Right lobe of liver (tissue), 6 donors: Measurements from ENCODE around the gene FOXI1. TPM values are rescaled to one million over a fixed set of nuclear protein-coding genes. Genes with fewer than 3 reads are reported as not detected.

Experiments used
- ATAC-seq, 4 donors: fragments of 200-7000 bp; cut with Tn5 transposase; one replicate each; pipeline ENCODE4 v1.9.1; 2020; ENCODE audit warnings: mild to moderate bottlenecking in 4 of 4, moderate library complexity in 4 of 4
- DNase-seq, 3 donors: peaks; one replicate each; pipeline ENCODE4 v3.0.0-alpha.2; 2020
- H3K27ac ChIP-seq, 3 donors: fragments of 200-600 bp; one replicate each; pipeline ENCODE4 v1.8.0; 2022
- H3K27me3 ChIP-seq, 2 donors: fragments of 200-600 bp; one replicate each; pipeline ENCODE4 v1.8.0; 2022
- H3K36me3 ChIP-seq, 4 donors: fragments of 200-600 bp; sonication (generic) in 1 of 4; one replicate each; pipeline versions ENCODE4 v1.5.1 to v1.8.0; 2017 to 2022; ENCODE audit warnings: control low read depth in 1 of 4
- H3K4me1 ChIP-seq, 4 donors: fragments of 200-600 bp; sonication (generic) in 1 of 4; one replicate each; pipeline versions ENCODE4 v1.5.1 to v1.8.0; 2017 to 2022; ENCODE audit warnings: control low read depth in 1 of 4
- H3K4me3 ChIP-seq, 3 donors: fragments of 200-600 bp; one replicate each; pipeline ENCODE4 v1.8.0; 2022
- H3K9me3 ChIP-seq, 4 donors: fragments of 200-600 bp; sonication (generic) in 1 of 4; one replicate each; pipeline versions ENCODE4 v1.5.1 to v1.8.0; 2017 to 2022; ENCODE audit warnings: control low read depth in 1 of 4
- CTCF ChIP-seq, 4 donors: fragments of 200-600 bp in 3 of 4; fragments of 450-650 bp in 1 of 4; IDR thresholded peaks; one replicate each; pipeline versions ENCODE4 v1.5.1 to v1.8.0; 2016 to 2022; ENCODE audit warnings: antibody characterized with exemption in 4 of 4, mild to moderate bottlenecking in 2 of 4
- POLR2A ChIP-seq: fragments of 450-650 bp; IDR thresholded peaks from one replicate; pipeline ENCODE4 v1.6.1; 2017; ENCODE audit warnings: antibody characterized with exemption, mild to moderate bottlenecking
- WGBS: methylation state at CpG from one replicate; pipeline ENCODE4 v1.1.6; 2018; ENCODE audit warnings: low coverage, low lambda C conversion rate; ENCODE audit not compliant: insufficient coverage; ENCODE audit errors: missing lambda C conversion rate; 5-methylcytosine and 5-hydroxymethylcytosine counted together
- intact Hi-C, 2 donors: fragments of 100-400 bp; cut with DNase I; formaldehyde crosslinking; loops; one replicate each; pipeline versions ENCODE4 v1.11.2 to v1.14.1; 2022
- total RNA-seq, 6 experiments: library from RNA; depleted of rRNA in 2 of 6; stranded (reverse); fragments of >200 nt in 2 of 6; fragmentation: NEBNext Ultra II Directional in 3 of 6; extraction: Animal tissue kit (Norgen Biotek cat#: 25700) in 3 of 6; gene quantifications; one replicate each; pipeline versions ENCODE4 v1.1.0 to v1.2.4, GENCODE V29; 2016 to 2023
- donor health status: DM: no; HTN: yes; CAD: no.
- donor health status: DM: no; HTN: no; CAD: no.
- donor health status: DM: no; HTN: no; CAD: no.
- donor health status: DM: no; HTN: yes; CAD: no.
- donor health status: DM: no; HTN: yes; CAD: no.

Gene FOXI1
- total RNA-seq, 6 experiments from 2014 or later, result not detected

- Histone ChIP-seq H3K4me1 (no peaks in the 10 kb centered on the region), H3K27ac (no peak overlapping the region), H3K27me3 (no peaks in the 10 kb centered on the region), H3K36me3 (no peaks in the 10 kb centered on the region), H3K4me3 (no peak overlapping the region), H3K9me3 (no peaks in the 10 kb centered on the region)
- TF ChIP-seq POLR2A (no peak), CTCF (IDR thresholded peaks at IDR 0.05) (no peak)
- intact Hi-C loops, result no loop called here
- no peak for DNase-seq
- ATAC-seq, result no peak
- WGBS, result 89% methylated on average over 3 of the region's 3 CpGs
These were observed 50.1 kb downstream of the FOXI1 start for GRCh38 chr5:170155771-170156170.

GRCh38 chr5:170159101-170159698, 53.5 kb downstream of the FOXI1 start:
- Histone ChIP-seq H3K4me3 (no peak overlapping the region), H3K27ac (no peak overlapping the region), H3K36me3 (no peaks in the 10 kb centered on the region), H3K27me3 (no peaks in the 10 kb centered on the region), H3K9me3 (no peaks in the 10 kb centered on the region), H3K4me1 (no peaks in the 10 kb centered on the region)
- 51% methylated on average over 3 of the region's 5 CpGs for WGBS
- intact Hi-C loops, result no loop called here
- ATAC-seq, result no peak
- DNase-seq, result no peak
- TF ChIP-seq POLR2A (no peak), CTCF (IDR thresholded peaks at IDR 0.05) (no peak)

Other genes starting within 250 kb of the FOXI1 start
- gene INSYN2B, start 125.4 kb upstream of the FOXI1 start, total RNA-seq, result under 1 TPM in 2 of 6 experiments, not detected in 4; 0.09 to 0.13 TPM
- not detected for gene C5orf58, start 127.1 kb downstream of the FOXI1 start, total RNA-seq
- gene LCP2, start 191.9 kb downstream of the FOXI1 start, total RNA-seq, result 10 to 100 TPM in 3 of 6 experiments, 1 to 10 TPM in 3; 4.4 to 20.5 (median 10.1) TPM